Stimulated activated CD8-positive, alpha-beta memory T cell treated with anti-CD3 and anti-CD28 coated beads, Interleukin-15, amount 100 ng/mL, for 4 hours (primary cell): Measurements from ENCODE around the gene MRNIP.
"Not testable (repeated sequence)": the region's sequence is repeated elsewhere in the genome, so short reads cannot be mapped to it uniquely, and the experiment has no call there.

Source experiments
- DNase-seq, 2 donors: peaks; one replicate each; pipeline ENCODE4 v3.0.0-alpha.2; 2020; ENCODE audit warnings: low read depth in 2 of 2

Gene MRNIP

DNA sequence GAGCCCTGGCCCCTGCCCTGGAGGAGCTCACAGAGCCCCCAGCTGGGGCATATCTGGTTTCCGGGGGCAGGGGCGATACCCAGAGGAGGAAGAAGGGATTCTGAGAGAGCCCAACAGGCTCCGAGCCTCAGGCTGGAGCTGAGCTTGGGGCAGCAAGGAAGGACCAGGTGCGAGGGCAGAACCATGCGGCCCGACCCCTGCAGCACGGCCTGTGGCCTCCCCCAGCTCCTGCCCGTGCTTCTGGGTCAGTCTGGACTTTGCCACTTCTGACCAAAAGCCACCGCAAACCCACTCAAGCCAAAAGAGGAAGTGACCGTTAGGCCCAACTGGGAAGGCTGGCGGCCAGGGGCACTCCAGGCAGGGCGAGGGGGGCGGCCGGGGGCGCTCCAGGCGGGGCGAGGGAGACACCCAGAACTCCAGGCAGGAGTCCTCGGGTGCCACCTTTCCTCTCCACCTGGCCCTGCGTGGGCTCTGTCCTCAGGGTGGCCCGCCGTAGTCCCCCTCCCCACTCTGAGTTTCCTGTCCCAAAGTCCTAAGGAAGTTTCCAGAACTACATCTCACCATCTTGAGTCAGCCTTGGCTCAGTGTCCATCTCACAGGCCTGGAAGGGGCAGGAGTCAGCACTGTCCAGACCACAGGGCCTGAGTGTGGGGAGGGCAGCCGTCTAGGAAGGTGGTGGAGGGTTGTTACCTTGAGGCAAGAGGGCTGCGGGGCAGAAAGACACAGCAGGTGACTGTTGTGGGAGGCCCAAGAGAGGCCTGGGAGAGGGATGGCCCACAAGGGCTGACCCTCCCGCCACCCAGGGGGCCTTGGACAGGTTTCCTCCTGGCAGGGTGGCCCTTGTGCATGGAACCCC is 65.8 kb downstream of the MRNIP start:
- no peak for DNase-seq

GRCh38 chr5:179791881-179792611 is 66.6 kb downstream of the MRNIP start:
- DNase-seq = no peak

GRCh38 chr5:179789278-179789677 is 69.3 kb downstream of the MRNIP start:
- DNase-seq = not testable (repeated sequence)

DNA sequence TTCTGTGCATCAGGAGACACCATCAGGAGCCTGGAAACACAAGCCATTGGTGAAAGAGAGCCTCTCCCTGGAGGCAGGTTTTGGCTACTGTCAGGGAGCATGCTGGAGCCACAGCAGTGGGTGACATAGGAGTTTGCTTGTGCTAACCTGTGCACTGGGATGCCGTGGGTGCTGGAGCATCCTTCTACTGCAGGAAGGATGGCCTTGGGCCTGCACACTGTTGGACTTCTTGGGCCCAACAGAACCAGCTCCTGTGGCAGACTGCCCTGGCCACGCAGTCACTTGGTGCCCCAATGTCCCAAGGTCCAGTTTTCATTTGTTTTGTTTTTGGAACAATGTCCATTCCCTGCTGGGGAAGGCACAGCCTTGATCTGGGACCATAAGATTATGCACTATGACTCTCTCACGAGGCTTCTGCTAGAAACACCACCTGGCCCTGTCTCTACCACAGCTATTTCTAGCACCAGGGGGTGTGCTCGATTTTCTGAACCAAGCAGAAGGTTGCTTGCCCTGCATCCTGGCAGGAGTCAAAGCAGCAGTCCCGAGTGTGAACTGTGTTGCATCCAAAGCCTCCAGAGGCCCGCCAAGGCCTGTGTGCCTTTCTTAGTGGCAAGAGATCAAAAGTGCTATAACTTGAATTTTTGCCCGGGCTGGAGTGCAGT is 70.3 kb downstream of the MRNIP start:
- DNase-seq = no peak
